HUDEP-2 (cell line): ENCODE measurements around the gene GFM2.
"Not testable (repeated sequence)": the region's sequence is repeated elsewhere in the genome, so short reads cannot be mapped to it uniquely, and the experiment has no call there.

Experiments used
- DNase-seq, 76 experiments: peaks; one replicate each; lab custom pipeline; 2025; ENCODE audit not compliant: unreplicated experiment in 76 of 76; lab: John Stamatoyannopoulos, UW

Gene GFM2

GRCh38 chr5:74725331-74725730 lies 41.6 kb downstream of the GFM2 start:
- no peak for DNase-seq

GRCh38 chr5:74722271-74722670 lies 44.6 kb downstream of the GFM2 start:
- peak in 9 of 76 experiments; percentile 2 to 49 (median 15) for DNase-seq

GRCh38 chr5:74717596-74717995 lies 49.3 kb downstream of the GFM2 start:
- no peak for DNase-seq

- DNase-seq = no peak
Observed at GRCh38 chr5:74693191-74693590, 73.7 kb downstream of the GFM2 start.

DNA sequence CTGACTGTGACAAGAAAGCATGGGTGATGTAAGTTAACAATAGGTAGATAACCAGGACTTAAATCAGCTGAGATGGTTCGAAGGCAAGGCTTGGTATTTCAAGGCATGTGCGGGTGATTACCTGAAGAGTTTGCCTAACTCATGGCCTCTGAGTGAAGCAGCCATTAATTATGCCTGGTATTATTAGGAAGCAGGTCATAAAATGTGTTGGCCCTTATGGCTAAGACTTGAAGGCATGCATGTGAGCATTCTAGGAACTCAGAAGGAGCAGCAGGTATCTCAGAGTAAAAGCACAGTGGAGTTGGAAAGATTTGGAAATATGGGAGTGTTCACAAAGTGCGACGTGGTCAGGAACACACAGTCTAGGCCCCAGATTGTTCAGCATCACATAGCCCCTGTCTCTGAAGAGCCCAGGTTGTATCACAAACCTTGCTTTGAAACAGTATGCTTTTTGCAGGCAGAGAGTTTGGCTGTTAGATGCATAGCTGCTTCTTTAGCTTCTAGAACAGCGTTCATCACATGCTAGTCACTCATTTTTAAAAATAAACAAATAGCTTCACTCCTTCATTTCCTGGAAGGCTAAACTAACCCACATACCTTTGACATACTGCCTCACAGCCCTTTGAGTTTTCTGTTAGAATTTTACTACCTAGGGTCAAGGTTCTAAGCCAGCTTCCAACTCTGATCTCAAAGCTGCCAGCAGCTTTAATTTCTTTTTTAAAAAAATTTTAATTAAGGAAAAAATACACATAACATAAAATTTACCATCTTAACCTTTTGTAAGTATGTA lies 79.8 kb downstream of the GFM2 start:
- DNase-seq = no peak

GRCh38 chr5:74685979-74686631 lies 80.8 kb downstream of the GFM2 start:
- DNase-seq = no peak

GRCh38 chr5:74684900-74685851 lies 81.7 kb downstream of the GFM2 start, which contains the start of gene HEXB:
TSS of gene HEXB (plus strand) at chr5:74685233. CDS start at chr5:74685261, 28 bp downstream.
- DNase-seq = peak in 73 of 76 experiments; percentile 17 to 89 (median 74)

GRCh38 chr5:74679966-74680365 lies 87.0 kb downstream of the GFM2 start:
- DNase-seq = no peak

DNA sequence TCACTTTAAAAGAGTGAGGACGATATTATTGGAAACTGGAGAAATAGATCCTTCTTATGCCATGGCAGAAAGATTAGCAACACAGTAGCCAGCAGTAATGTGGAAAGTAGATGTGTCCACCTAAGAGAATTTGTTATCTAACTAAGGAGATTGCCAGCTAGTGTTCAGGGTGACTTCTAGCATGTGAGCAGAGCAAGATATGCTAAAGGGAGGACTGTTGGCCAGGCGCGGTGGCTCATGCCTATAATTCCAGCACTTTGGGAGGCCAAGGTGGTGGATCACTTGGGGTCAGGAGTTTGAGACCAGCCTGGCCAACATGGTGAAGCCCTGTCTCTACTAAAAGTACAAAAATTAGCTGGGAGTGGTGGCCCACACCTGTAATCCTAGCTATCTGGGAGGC lies 87.6 kb downstream of the GFM2 start:
- DNase-seq = not testable (repeated sequence)

- DNase-seq = not testable (repeated sequence)
Observed at GRCh38 chr5:74678123-74678522, 88.8 kb downstream of the GFM2 start.

DNA sequence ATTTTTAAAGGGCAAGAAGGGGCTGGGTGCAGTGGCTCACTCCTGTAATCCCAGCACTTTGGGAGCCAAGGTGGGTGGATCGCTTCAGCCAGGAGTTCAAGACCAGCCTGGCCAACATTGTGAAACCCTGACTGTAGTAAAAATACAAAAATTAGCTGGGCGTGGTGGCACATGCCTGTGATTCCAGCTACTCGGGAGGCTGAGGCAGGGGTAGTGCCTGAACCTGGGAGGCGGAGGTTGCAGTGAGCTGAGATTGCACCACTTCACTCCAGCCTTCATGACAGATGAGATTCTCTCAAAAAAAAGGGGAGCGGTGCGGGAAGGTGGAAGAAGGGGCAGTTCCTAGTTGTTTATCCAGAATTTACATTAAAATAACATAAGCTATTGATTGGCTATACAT lies 90.5 kb downstream of the GFM2 start:
- not testable (repeated sequence) for DNase-seq

- DNase-seq = peak in 3 of 76 experiments; percentile 1 to 15 (median 5)
Observed at GRCh38 chr5:74673011-74673790, 93.7 kb downstream of the GFM2 start.

GRCh38 chr5:74672215-74672877 lies 94.6 kb downstream of the GFM2 start:
- DNase-seq = no peak
